H9 (cell line): ENCODE data around the gene MYO15A. TPM values are rescaled to one million over a fixed set of nuclear protein-coding genes. Genes with fewer than 3 reads are reported as not detected.

Experiments
- DNase-seq: peaks from one replicate; pipeline ENCODE4 v3.0.0-alpha.2; 2017
- H2AFZ ChIP-seq: one replicate; pipeline ENCODE4 v1.6.1; 2013; ENCODE audit warnings: mild to moderate bottlenecking, low read length, control low read depth, moderate library complexity
- H2AK5ac ChIP-seq: 2 replicates; pipeline ENCODE4 v1.6.1; 2013; ENCODE audit warnings: low read length, control low read depth, mixed read lengths; ENCODE audit not compliant: insufficient read length
- H2BK120ac ChIP-seq: one replicate; pipeline ENCODE4 v1.6.1; 2013; ENCODE audit warnings: low read depth, mild to moderate bottlenecking, low read length, control low read depth, inconsistent platforms; ENCODE audit not compliant: poor library complexity, severe bottlenecking
- H2BK12ac ChIP-seq: 2 replicates; pipeline ENCODE4 v1.6.1; 2013; ENCODE audit warnings: low read length, control low read depth, mixed read lengths, low read depth; ENCODE audit not compliant: insufficient read length
- H2BK15ac ChIP-seq: 2 replicates; pipeline ENCODE4 v1.6.1; 2013; ENCODE audit warnings: low read depth, low read length, control low read depth
- H2BK20ac ChIP-seq: one replicate; pipeline ENCODE4 v1.6.1; 2013; ENCODE audit warnings: low read depth, mild to moderate bottlenecking, low read length, control low read depth, inconsistent platforms; ENCODE audit not compliant: poor library complexity, severe bottlenecking
- H2BK5ac ChIP-seq: 2 replicates; pipeline ENCODE4 v1.6.1; 2013; ENCODE audit warnings: low read length, control low read depth, mixed read lengths; ENCODE audit not compliant: insufficient read length
- H3K14ac ChIP-seq: 2 replicates; pipeline ENCODE4 v1.6.1; 2013; ENCODE audit warnings: low read length, control low read depth; ENCODE audit not compliant: insufficient read depth
- H3K18ac ChIP-seq: 2 replicates; pipeline ENCODE4 v1.6.1; 2013; ENCODE audit warnings: low read depth, mild to moderate bottlenecking, mixed read lengths, low read length, control low read depth; ENCODE audit not compliant: insufficient read length
- H3K23ac ChIP-seq: 2 replicates; pipeline ENCODE4 v1.6.1; 2013; ENCODE audit warnings: low read length, control low read depth, mixed read lengths, low read depth; ENCODE audit not compliant: insufficient read length
- H3K23me2 ChIP-seq: 2 replicates; pipeline ENCODE4 v1.6.1; 2013; ENCODE audit warnings: low read depth, mild to moderate bottlenecking, mixed read lengths, low read length, control low read depth; ENCODE audit not compliant: insufficient read length, poor library complexity, severe bottlenecking
- H3K27ac ChIP-seq: 2 replicates; pipeline ENCODE4 v1.5.1; 2013; ENCODE audit warnings: low read length, control low read depth, mixed read lengths, low read depth; ENCODE audit not compliant: insufficient read length
- H3K27me3 ChIP-seq: 2 replicates; pipeline ENCODE4 v1.6.1; 2013; ENCODE audit warnings: low read length, control low read depth, inconsistent platforms; ENCODE audit not compliant: insufficient read depth
- H3K4ac ChIP-seq: 2 replicates; pipeline ENCODE4 v1.6.1; 2013; ENCODE audit warnings: low read depth, mild to moderate bottlenecking, control low read depth, inconsistent platforms, low read length, moderate library complexity
- H3K4me1 ChIP-seq: 2 replicates; pipeline ENCODE4 v1.6.1; 2013; ENCODE audit warnings: low read length, control low read depth, inconsistent platforms; ENCODE audit not compliant: insufficient read depth
- H3K4me2 ChIP-seq: 2 replicates; pipeline ENCODE4 v1.6.1; 2013; ENCODE audit warnings: low read length, control low read depth, mixed read lengths; ENCODE audit not compliant: insufficient read length, insufficient read depth
- H3K56ac ChIP-seq: 2 replicates; pipeline ENCODE4 v1.6.1; 2013; ENCODE audit warnings: low read depth, mild to moderate bottlenecking, mixed read lengths, low read length, control low read depth; ENCODE audit not compliant: insufficient read length
- H3K79me1 ChIP-seq: 2 replicates; pipeline ENCODE4 v1.6.1; 2013; ENCODE audit warnings: low read depth, mild to moderate bottlenecking, moderate library complexity, low read length, control low read depth, inconsistent platforms; ENCODE audit not compliant: insufficient read depth, poor library complexity, severe bottlenecking
- H3K79me2 ChIP-seq: 2 replicates; pipeline ENCODE4 v1.6.1; 2013; ENCODE audit warnings: low read length, control low read depth, inconsistent platforms; ENCODE audit not compliant: insufficient read depth
- H3K9ac ChIP-seq: 2 replicates; pipeline ENCODE4 v1.6.1; 2013; ENCODE audit warnings: low read length, control low read depth, mixed read lengths; ENCODE audit not compliant: insufficient read length; ENCODE audit errors: extremely low read depth
- H3K9me3 ChIP-seq: one replicate; pipeline ENCODE4 v1.6.1; 2013; ENCODE audit warnings: low read depth, low read length, inconsistent platforms; ENCODE audit not compliant: control insufficient read depth
- H3T11ph ChIP-seq: one replicate; pipeline ENCODE4 v1.6.1; 2013; ENCODE audit warnings: mild to moderate bottlenecking, low read length, control low read depth, inconsistent platforms
- H4K20me1 ChIP-seq: one replicate; pipeline ENCODE4 v1.6.1; 2013; ENCODE audit not compliant: control insufficient read depth, insufficient read length, insufficient read depth
- H4K5ac ChIP-seq: 2 replicates; pipeline ENCODE4 v1.6.1; 2013; ENCODE audit warnings: low read depth, mild to moderate bottlenecking, mixed read lengths, low read length, control low read depth; ENCODE audit not compliant: insufficient read length
- H4K8ac ChIP-seq: replicated peaks from 2 replicates; pipeline ENCODE4 v1.6.1; 2013; ENCODE audit warnings: low read length, control low read depth, mixed read lengths, low read depth; ENCODE audit not compliant: insufficient read length
- H4K91ac ChIP-seq: 2 replicates; pipeline ENCODE4 v1.6.1; 2013; ENCODE audit warnings: low read depth, mild to moderate bottlenecking, moderate library complexity, mixed read lengths, low read length, control low read depth; ENCODE audit not compliant: insufficient read length
- H3K27ac Mint-ChIP-seq, 3 experiments: 2 replicates in 2 of 3; 3 replicates in 1 of 3; pipeline ENCODE4 v1.8.0; 2020 to 2021; ENCODE audit warnings: mixed read lengths in 3 of 3, mild to moderate bottlenecking in 1 of 3, moderate library complexity in 1 of 3
- H3K27me3 Mint-ChIP-seq: 2 replicates; pipeline ENCODE4 v1.8.0; 2021; ENCODE audit warnings: low read depth, mild to moderate bottlenecking, moderate library complexity, mixed read lengths
- H3K36me3 Mint-ChIP-seq, 3 experiments: 2 replicates in 2 of 3; 3 replicates in 1 of 3; pipeline ENCODE4 v1.8.0; 2020 to 2021; ENCODE audit warnings: low read depth in 3 of 3, mixed read lengths in 3 of 3; ENCODE audit not compliant: insufficient read depth in 1 of 3
- H3K4me1 Mint-ChIP-seq, 2 experiments: 2 replicates each; pipeline ENCODE4 v1.8.0; 2020; ENCODE audit warnings: mixed read lengths in 2 of 2
- H3K4me3 Mint-ChIP-seq, 2 experiments: 2 replicates in 1 of 2; 3 replicates in 1 of 2; pipeline ENCODE4 v1.8.0; 2020 to 2021; ENCODE audit warnings: mild to moderate bottlenecking in 2 of 2, mixed read lengths in 2 of 2, moderate library complexity in 1 of 2
- H3K9me3 Mint-ChIP-seq, 2 experiments: 2 replicates in 1 of 2; 3 replicates in 1 of 2; pipeline ENCODE4 v1.8.0; 2020; ENCODE audit warnings: mild to moderate bottlenecking in 2 of 2, mixed read lengths in 2 of 2, moderate library complexity in 1 of 2
- CTCF ChIP-seq: fragments of 200-600 bp; sonication (generic); conservative IDR thresholded peaks from 3 replicates; pipeline ENCODE4 v1.8.0; 2021; ENCODE audit warnings: antibody characterized with exemption, mild to moderate bottlenecking
- WGBS: extraction: QIAGEN DNeasy Blood & Tissue Kit; methylation state at CpG from one replicate; pipeline ENCODE4 v1.1.7; 2013; ENCODE audit warnings: missing lambda C conversion rate, low lambda C conversion rate, mixed read lengths; ENCODE audit not compliant: insufficient read length; ENCODE audit errors: extremely low coverage; 5-methylcytosine and 5-hydroxymethylcytosine counted together
- total RNA-seq: library from RNA; stranded (reverse); gene quantifications from 2 replicates; pipeline ENCODE4 v1.2.1, GENCODE V29; 2021

Gene MYO15A
- total RNA-seq, 1 experiment from 2014 or later = 2.5 TPM

- peak; percentile 80 for DNase-seq
- H3K27me3 Mint-ChIP-seq = no peaks in the 10 kb centered on the region
- H3K4me1 Mint-ChIP-seq = peaks cover 22 to 25% of the 10 kb centered on the region in 2 experiments
- Histone ChIP-seq H4K5ac (no peak overlapping the region), H4K91ac (no peak overlapping the region), H3K23me2 (no peaks in the 10 kb centered on the region), H3K4me2 (no peak overlapping the region), H3K4ac (no peak overlapping the region), H4K20me1 (no peaks in the 10 kb centered on the region), H3K79me1 (peaks cover 8% of the 10 kb centered on the region), H3K56ac (no peak overlapping the region), H3K14ac (no peak overlapping the region), H2BK5ac (no peak overlapping the region), H3T11ph (no peak overlapping the region), H3K9me3 (no peaks in the 10 kb centered on the region), H3K79me2 (peaks cover under 1% of the 10 kb centered on the region; the same call in 1 of the 2 replicates), H2BK12ac (no peak overlapping the region), H2BK20ac (no peak overlapping the region), H2BK120ac (no peak overlapping the region), H2AK5ac (no peak overlapping the region), H2AFZ (no peak overlapping the region), H3K9ac (no peak overlapping the region), H3K18ac (no peak overlapping the region), H3K4me1 (no peaks in the 10 kb centered on the region; the same call in 1 of the 2 replicates), H3K27ac (no peak overlapping the region), H3K27me3 (no peaks in the 10 kb centered on the region), H3K23ac (no peak overlapping the region), H4K8ac (no peak overlapping the region), H2BK15ac (no peak overlapping the region)
- H3K36me3 Mint-ChIP-seq = peaks cover 16 to 57% (median 30%) of the 10 kb centered on the region in 3 experiments
- TF ChIP-seq CTCF = no peak
- H3K9me3 Mint-ChIP-seq = no peaks in the 10 kb centered on the region
- no CpG with 5 or more reads among the region's 7 CpGs for WGBS
- peak overlapping the region in 1 of 2 experiments; percentile 45; a peak in 1 of 5 replicates for H3K4me3 Mint-ChIP-seq
- H3K27ac Mint-ChIP-seq = peak overlapping the region; percentile 65 to 88 (median 87); a peak in 6 of 7 replicates
Observed at GRCh38 chr17:18203308-18203707, 94.8 kb downstream of the MYO15A start.
